Panc1 (cell line): Measurements from ENCODE around the gene GABPB1.

Experiments used
- POLR2AphosphoS5 ChIP-seq: IDR thresholded peaks from 2 replicates; pipeline ENCODE4 v1.6.1; 2012; ENCODE audit warnings: mild to moderate bottlenecking, low read depth, low read length, moderate library complexity
- SIN3A ChIP-seq: IDR thresholded peaks from 2 replicates; pipeline ENCODE4 v1.6.1; 2012; ENCODE audit warnings: low read depth, mild to moderate bottlenecking, low read length, moderate library complexity, borderline replicate concordance; ENCODE audit not compliant: insufficient read depth
- TCF7L2 ChIP-seq: IDR thresholded peaks from 2 replicates; pipeline ENCODE4 v1.6.1; 2011; ENCODE audit warnings: mild to moderate bottlenecking, low read depth, low read length, inconsistent platforms
- TF ChIP-seq, protein P1 (sequence below): fragments of 450-650 bp; IDR thresholded peaks from 2 replicates; pipeline ENCODE4 v1.5.1; 2017; ENCODE audit warnings: mild to moderate bottlenecking
- TF ChIP-seq, protein P2 (sequence below), 2 experiments: IDR thresholded peaks; 2 replicates each; pipeline ENCODE4 v1.6.1; 2011 to 2012; ENCODE audit warnings: low read depth in 2 of 2, control low read depth in 1 of 2, low read length in 1 of 2, mild to moderate bottlenecking in 1 of 2, moderate library complexity in 1 of 2; ENCODE audit not compliant: insufficient read depth in 1 of 2

DNA sequence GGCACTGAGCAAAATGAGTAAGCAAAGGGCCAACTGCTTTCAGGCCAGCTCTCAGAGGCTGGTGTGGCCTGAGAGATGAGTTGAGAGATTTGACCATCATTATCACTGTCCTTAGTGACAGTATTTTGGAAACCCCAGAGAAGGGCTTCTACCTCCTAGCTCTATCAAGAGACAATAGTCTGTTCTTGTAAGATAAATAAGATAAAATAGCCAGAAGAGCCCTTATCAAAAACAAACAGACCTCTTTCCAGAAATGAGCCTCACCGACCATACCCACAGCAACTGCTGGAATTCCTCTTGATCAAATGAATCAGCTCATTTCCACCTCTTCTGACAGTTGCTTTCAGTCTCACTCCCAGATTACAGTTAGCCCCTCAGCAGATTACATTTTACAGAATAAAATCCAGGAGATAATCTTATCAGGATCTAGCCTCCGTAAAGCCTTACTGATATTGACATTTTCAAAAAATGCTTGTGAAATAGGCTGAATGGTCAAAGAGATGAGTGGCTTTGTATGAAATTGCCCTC, 94.0 kb downstream of the GABPB1 start:
- TF ChIP-seq, protein P1, sequence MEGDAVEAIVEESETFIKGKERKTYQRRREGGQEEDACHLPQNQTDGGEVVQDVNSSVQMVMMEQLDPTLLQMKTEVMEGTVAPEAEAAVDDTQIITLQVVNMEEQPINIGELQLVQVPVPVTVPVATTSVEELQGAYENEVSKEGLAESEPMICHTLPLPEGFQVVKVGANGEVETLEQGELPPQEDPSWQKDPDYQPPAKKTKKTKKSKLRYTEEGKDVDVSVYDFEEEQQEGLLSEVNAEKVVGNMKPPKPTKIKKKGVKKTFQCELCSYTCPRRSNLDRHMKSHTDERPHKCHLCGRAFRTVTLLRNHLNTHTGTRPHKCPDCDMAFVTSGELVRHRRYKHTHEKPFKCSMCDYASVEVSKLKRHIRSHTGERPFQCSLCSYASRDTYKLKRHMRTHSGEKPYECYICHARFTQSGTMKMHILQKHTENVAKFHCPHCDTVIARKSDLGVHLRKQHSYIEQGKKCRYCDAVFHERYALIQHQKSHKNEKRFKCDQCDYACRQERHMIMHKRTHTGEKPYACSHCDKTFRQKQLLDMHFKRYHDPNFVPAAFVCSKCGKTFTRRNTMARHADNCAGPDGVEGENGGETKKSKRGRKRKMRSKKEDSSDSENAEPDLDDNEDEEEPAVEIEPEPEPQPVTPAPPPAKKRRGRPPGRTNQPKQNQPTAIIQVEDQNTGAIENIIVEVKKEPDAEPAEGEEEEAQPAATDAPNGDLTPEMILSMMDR, result no peak
- TF ChIP-seq, protein P2, sequence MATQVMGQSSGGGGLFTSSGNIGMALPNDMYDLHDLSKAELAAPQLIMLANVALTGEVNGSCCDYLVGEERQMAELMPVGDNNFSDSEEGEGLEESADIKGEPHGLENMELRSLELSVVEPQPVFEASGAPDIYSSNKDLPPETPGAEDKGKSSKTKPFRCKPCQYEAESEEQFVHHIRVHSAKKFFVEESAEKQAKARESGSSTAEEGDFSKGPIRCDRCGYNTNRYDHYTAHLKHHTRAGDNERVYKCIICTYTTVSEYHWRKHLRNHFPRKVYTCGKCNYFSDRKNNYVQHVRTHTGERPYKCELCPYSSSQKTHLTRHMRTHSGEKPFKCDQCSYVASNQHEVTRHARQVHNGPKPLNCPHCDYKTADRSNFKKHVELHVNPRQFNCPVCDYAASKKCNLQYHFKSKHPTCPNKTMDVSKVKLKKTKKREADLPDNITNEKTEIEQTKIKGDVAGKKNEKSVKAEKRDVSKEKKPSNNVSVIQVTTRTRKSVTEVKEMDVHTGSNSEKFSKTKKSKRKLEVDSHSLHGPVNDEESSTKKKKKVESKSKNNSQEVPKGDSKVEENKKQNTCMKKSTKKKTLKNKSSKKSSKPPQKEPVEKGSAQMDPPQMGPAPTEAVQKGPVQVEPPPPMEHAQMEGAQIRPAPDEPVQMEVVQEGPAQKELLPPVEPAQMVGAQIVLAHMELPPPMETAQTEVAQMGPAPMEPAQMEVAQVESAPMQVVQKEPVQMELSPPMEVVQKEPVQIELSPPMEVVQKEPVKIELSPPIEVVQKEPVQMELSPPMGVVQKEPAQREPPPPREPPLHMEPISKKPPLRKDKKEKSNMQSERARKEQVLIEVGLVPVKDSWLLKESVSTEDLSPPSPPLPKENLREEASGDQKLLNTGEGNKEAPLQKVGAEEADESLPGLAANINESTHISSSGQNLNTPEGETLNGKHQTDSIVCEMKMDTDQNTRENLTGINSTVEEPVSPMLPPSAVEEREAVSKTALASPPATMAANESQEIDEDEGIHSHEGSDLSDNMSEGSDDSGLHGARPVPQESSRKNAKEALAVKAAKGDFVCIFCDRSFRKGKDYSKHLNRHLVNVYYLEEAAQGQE (IDR thresholded peaks at IDR 0.05; ENCODE audit: insufficient read depth in 1 of 2, low read depth in 2 of 2, low read length in 1 of 2), result no peak
- no peak for TF ChIP-seq SIN3A
- no peak for TF ChIP-seq POLR2AphosphoS5
- no peak for TF ChIP-seq TCF7L2
